Neural cell (in vitro differentiated cells): Measurements from ENCODE around the gene SMIM38. TPM values are rescaled to one million over a fixed set of nuclear protein-coding genes. Genes with fewer than 3 reads are reported as not detected.

Source experiments
- H2AFZ ChIP-seq: fragments of 200-600, 300-800 bp; sonication (generic), shearing (Covaris generic); 2 replicates; pipeline ENCODE4 v1.6.0; 2014; ENCODE audit warnings: low read depth, mild to moderate bottlenecking, antibody characterized with exemption, low read length, moderate library complexity
- H3F3A ChIP-seq: fragments of 200-600 bp; shearing (Covaris generic); 2 replicates; pipeline ENCODE4 v1.6.1; 2016; ENCODE audit warnings: mild to moderate bottlenecking, moderate library complexity, mixed read lengths, antibody characterized with exemption, low read length; ENCODE audit not compliant: insufficient read depth, poor library complexity, severe bottlenecking
- H3K27ac ChIP-seq: fragments of 200-600, 300-800 bp; sonication (generic), shearing (Covaris generic); 2 replicates; pipeline ENCODE4 v1.5.1; 2014; ENCODE audit warnings: mild to moderate bottlenecking, low read length, moderate library complexity
- H3K27me3 ChIP-seq: fragments of 300-800, 200-600 bp; sonication (generic), shearing (Covaris generic); 2 replicates; pipeline ENCODE4 v1.6.0; 2014; ENCODE audit warnings: mild to moderate bottlenecking, low read depth, low read length, moderate library complexity; ENCODE audit not compliant: insufficient read depth
- H3K36me3 ChIP-seq: fragments of 300-800, 200-600 bp; sonication (generic), shearing (Covaris generic); 2 replicates; pipeline ENCODE4 v1.5.1; 2014; ENCODE audit warnings: mild to moderate bottlenecking, antibody characterized with exemption, low read length, moderate library complexity; ENCODE audit not compliant: insufficient read depth
- H3K4me2 ChIP-seq: fragments of 300-800, 200-600 bp; sonication (generic), shearing (Covaris generic); 2 replicates; pipeline ENCODE4 v1.6.0; 2014; ENCODE audit warnings: mild to moderate bottlenecking, low read length
- H3K4me3 ChIP-seq: fragments of 300-800, 200-600 bp; sonication (generic), shearing (Covaris generic); 2 replicates; pipeline ENCODE4 v1.5.1; 2014; ENCODE audit warnings: mild to moderate bottlenecking, low read length, moderate library complexity
- H3K79me2 ChIP-seq: fragments of 200-600 bp; shearing (Covaris generic); replicated peaks from 2 replicates; pipeline ENCODE4 v1.6.0; 2014; ENCODE audit warnings: mild to moderate bottlenecking, low read length, moderate library complexity; ENCODE audit not compliant: insufficient read depth
- H3K9ac ChIP-seq: fragments of 300-800, 200-600 bp; sonication (generic), shearing (Covaris generic); 2 replicates; pipeline ENCODE4 v1.6.1; 2016; ENCODE audit warnings: mild to moderate bottlenecking, low read length, mixed read lengths
- H3K9me2 ChIP-seq: fragments of 200-600 bp; shearing (Covaris generic); 2 replicates; pipeline ENCODE4 v1.6.1; 2016; ENCODE audit warnings: mild to moderate bottlenecking, low read length, mixed read lengths; ENCODE audit not compliant: insufficient read depth
- H3K9me3 ChIP-seq: fragments of 200-600, 300-800 bp; sonication (generic), shearing (Covaris generic); 2 replicates; pipeline ENCODE4 v1.6.1; 2016; ENCODE audit warnings: mild to moderate bottlenecking, mixed run types, low read length, moderate library complexity, mixed read lengths
- H4K20me1 ChIP-seq: fragments of 200-600 bp; shearing (Covaris generic); 2 replicates; pipeline ENCODE4 v1.6.1; 2016; ENCODE audit warnings: mild to moderate bottlenecking, mixed run types; ENCODE audit not compliant: insufficient read depth
- EP300 ChIP-seq: fragments of 450-650 bp; conservative IDR thresholded peaks from 2 replicates; pipeline ENCODE4 v1.6.1; 2014; ENCODE audit warnings: antibody characterized with exemption, mild to moderate bottlenecking, moderate library complexity; ENCODE audit not compliant: poor library complexity, severe bottlenecking
- EZH2 ChIP-seq: fragments of 200-600, 300-800 bp; shearing (Covaris generic), sonication (generic); IDR thresholded peaks from 2 replicates; pipeline ENCODE4 v1.6.1; 2014; ENCODE audit warnings: antibody characterized with exemption, low read length, borderline replicate concordance, mild to moderate bottlenecking; ENCODE audit not compliant: insufficient read depth, poor library complexity, severe bottlenecking
- MXI1 ChIP-seq: fragments of 450-650 bp; conservative IDR thresholded peaks from 2 replicates; pipeline ENCODE4 v1.6.1; 2014; ENCODE audit warnings: antibody characterized with exemption, mild to moderate bottlenecking; ENCODE audit not compliant: poor library complexity, severe bottlenecking
- POLR2AphosphoS5 ChIP-seq: IDR thresholded peaks from 2 replicates; pipeline ENCODE4 v1.6.1; 2012
- RAD21 ChIP-seq: fragments of 450-650 bp; conservative IDR thresholded peaks from 2 replicates; pipeline ENCODE4 v1.6.1; 2014; ENCODE audit warnings: antibody characterized with exemption, mild to moderate bottlenecking, moderate library complexity
- SMC3 ChIP-seq: fragments of 450-650 bp; conservative IDR thresholded peaks from 2 replicates; pipeline ENCODE4 v1.6.1; 2014; ENCODE audit warnings: antibody characterized with exemption, mild to moderate bottlenecking, moderate library complexity; ENCODE audit not compliant: poor library complexity
- TAF1 ChIP-seq: IDR thresholded peaks from 2 replicates; pipeline ENCODE4 v1.6.1; 2012; ENCODE audit warnings: low read depth
- polyA plus RNA-seq: library from polyadenylated mRNA; depleted of rRNA; stranded (reverse); fragments of >200 nt; gene quantifications from 2 replicates; pipeline ENCODE4 v1.2.3, GENCODE V29; 2014
- TF ChIP-seq, protein P1 (sequence below): IDR thresholded peaks from 2 replicates; pipeline ENCODE4 v1.6.1; 2012; ENCODE audit warnings: borderline replicate concordance
- TF ChIP-seq, protein P2 (sequence below): fragments of 450-650 bp; IDR thresholded peaks from 2 replicates; pipeline ENCODE4 v1.5.1; 2014; ENCODE audit warnings: antibody characterized with exemption, mild to moderate bottlenecking, moderate library complexity; ENCODE audit not compliant: poor library complexity, severe bottlenecking

Gene SMIM38
- polyA plus RNA-seq, 1 donor from 2014 or later = 1.9 TPM

DNA sequence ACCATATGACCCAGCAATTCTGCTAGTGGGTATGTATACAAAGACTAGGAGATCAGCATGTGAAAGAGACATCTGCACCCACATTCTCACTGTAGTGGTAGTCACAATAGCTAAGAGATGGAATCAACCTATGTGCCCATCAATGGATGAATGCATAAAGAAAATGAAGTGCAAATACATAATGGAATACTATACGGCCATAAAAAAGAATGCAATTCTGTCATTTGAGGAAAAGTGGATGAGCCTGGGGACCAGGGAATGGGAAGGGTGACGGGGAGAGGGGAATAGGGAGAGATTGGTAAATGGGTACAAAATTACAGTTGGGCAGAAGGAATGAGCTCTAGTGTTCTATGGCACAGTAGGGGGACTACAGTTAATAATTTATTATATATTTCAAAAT lies 26.7 kb upstream of the SMIM38 start:
- TF ChIP-seq EP300 = no peak
- no peak overlapping the region for H2AFZ ChIP-seq
- H3K27me3 ChIP-seq = no peaks in the 10 kb centered on the region
- H3K9me2 ChIP-seq = no peaks in the 10 kb centered on the region
- H3K9ac ChIP-seq = no peak overlapping the region
- H4K20me1 ChIP-seq = no peaks in the 10 kb centered on the region
- H3K36me3 ChIP-seq = no peaks in the 10 kb centered on the region
- no peaks in the 10 kb centered on the region for H3F3A ChIP-seq
- H3K9me3 ChIP-seq = peaks cover 4% of the 10 kb centered on the region
- no peaks in the 10 kb centered on the region for H3K79me2 ChIP-seq
- H3K4me2 ChIP-seq = no peak overlapping the region
- H3K27ac ChIP-seq = no peak overlapping the region
- H3K4me3 ChIP-seq = no peak overlapping the region

DNA sequence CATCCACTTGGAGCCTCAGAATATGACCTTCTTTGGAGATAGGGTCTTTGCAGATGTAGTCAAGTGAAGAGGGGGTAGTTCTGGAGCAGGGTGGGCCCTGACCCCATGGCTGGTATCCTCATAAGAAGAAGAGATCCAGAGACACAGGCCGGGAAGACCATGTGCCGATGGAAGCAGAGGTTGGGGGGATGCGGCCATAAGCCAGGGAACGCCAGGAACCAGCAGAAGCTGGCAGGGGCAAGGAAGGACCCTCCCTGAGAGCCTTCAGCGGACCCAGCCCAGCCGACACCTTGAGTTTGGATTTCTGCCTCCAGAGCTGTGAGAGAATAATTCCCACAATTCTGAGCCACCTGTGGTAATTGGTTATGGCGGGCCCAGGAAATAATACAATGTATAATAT lies 26.1 kb upstream of the SMIM38 start:
- Histone ChIP-seq H3K27me3 (no peaks in the 10 kb centered on the region), H3K9ac (no peak overlapping the region), H3K4me2 (no peak overlapping the region), H4K20me1 (no peaks in the 10 kb centered on the region), H3K9me2 (no peaks in the 10 kb centered on the region), H3K4me3 (no peak overlapping the region), H3K36me3 (no peaks in the 10 kb centered on the region), H3K9me3 (peaks cover 4% of the 10 kb centered on the region), H2AFZ (no peak overlapping the region), H3K27ac (no peak overlapping the region), H3K79me2 (no peaks in the 10 kb centered on the region), H3F3A (no peaks in the 10 kb centered on the region)
- TF ChIP-seq EZH2 (no peak), TAF1 (no peak), RAD21 (no peak), SMC3 (no peak), EP300 (no peak), MXI1 (no peak), POLR2AphosphoS5 (no peak)
- TF ChIP-seq, protein P1, sequence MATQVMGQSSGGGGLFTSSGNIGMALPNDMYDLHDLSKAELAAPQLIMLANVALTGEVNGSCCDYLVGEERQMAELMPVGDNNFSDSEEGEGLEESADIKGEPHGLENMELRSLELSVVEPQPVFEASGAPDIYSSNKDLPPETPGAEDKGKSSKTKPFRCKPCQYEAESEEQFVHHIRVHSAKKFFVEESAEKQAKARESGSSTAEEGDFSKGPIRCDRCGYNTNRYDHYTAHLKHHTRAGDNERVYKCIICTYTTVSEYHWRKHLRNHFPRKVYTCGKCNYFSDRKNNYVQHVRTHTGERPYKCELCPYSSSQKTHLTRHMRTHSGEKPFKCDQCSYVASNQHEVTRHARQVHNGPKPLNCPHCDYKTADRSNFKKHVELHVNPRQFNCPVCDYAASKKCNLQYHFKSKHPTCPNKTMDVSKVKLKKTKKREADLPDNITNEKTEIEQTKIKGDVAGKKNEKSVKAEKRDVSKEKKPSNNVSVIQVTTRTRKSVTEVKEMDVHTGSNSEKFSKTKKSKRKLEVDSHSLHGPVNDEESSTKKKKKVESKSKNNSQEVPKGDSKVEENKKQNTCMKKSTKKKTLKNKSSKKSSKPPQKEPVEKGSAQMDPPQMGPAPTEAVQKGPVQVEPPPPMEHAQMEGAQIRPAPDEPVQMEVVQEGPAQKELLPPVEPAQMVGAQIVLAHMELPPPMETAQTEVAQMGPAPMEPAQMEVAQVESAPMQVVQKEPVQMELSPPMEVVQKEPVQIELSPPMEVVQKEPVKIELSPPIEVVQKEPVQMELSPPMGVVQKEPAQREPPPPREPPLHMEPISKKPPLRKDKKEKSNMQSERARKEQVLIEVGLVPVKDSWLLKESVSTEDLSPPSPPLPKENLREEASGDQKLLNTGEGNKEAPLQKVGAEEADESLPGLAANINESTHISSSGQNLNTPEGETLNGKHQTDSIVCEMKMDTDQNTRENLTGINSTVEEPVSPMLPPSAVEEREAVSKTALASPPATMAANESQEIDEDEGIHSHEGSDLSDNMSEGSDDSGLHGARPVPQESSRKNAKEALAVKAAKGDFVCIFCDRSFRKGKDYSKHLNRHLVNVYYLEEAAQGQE = no peak
- TF ChIP-seq, protein P2, sequence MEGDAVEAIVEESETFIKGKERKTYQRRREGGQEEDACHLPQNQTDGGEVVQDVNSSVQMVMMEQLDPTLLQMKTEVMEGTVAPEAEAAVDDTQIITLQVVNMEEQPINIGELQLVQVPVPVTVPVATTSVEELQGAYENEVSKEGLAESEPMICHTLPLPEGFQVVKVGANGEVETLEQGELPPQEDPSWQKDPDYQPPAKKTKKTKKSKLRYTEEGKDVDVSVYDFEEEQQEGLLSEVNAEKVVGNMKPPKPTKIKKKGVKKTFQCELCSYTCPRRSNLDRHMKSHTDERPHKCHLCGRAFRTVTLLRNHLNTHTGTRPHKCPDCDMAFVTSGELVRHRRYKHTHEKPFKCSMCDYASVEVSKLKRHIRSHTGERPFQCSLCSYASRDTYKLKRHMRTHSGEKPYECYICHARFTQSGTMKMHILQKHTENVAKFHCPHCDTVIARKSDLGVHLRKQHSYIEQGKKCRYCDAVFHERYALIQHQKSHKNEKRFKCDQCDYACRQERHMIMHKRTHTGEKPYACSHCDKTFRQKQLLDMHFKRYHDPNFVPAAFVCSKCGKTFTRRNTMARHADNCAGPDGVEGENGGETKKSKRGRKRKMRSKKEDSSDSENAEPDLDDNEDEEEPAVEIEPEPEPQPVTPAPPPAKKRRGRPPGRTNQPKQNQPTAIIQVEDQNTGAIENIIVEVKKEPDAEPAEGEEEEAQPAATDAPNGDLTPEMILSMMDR = no peak

DNA sequence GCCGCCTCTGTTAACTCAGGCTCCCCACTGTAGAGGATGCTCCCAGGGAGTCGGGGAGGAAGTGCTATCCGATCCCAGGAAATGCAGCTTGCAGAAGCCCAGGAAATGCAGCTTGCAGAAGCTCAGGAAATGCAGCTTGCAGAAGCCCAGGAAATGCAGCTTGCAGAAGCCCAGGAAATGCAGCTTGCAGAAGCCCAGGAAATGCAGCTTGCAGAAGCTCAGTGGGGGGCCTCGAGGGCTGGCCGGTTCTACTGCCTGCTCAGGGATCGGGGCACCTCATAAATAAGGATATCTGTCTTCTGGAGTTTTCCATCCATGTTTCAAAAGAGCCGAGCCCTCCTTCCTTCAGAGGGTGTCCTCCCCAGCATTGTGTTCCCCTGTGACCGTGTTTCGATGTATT lies 25.1 kb upstream of the SMIM38 start:
- no peaks in the 10 kb centered on the region for H4K20me1 ChIP-seq
- no peak overlapping the region for H3K4me3 ChIP-seq
- H3K4me2 ChIP-seq = no peak overlapping the region
- no peak overlapping the region for H2AFZ ChIP-seq
- H3K36me3 ChIP-seq = no peaks in the 10 kb centered on the region
- H3K27me3 ChIP-seq = no peaks in the 10 kb centered on the region
- H3K9me3 ChIP-seq = peaks cover 4% of the 10 kb centered on the region
- H3K9ac ChIP-seq = no peak overlapping the region
- H3K9me2 ChIP-seq = no peaks in the 10 kb centered on the region
- H3K79me2 ChIP-seq = no peaks in the 10 kb centered on the region
- H3K27ac ChIP-seq = no peak overlapping the region
- no peaks in the 10 kb centered on the region for H3F3A ChIP-seq
- no peak for TF ChIP-seq RAD21
- no peak for TF ChIP-seq EZH2
- TF ChIP-seq TAF1 = no peak
- no peak for TF ChIP-seq EP300
- no peak for TF ChIP-seq MXI1
- TF ChIP-seq, protein P2 = no peak
- no peak for TF ChIP-seq SMC3
- TF ChIP-seq, protein P1 = no peak
- no peak for TF ChIP-seq POLR2AphosphoS5
